Measurements from ENCODE around the gene LAMP1. TPM values are rescaled to one million over a fixed set of nuclear protein-coding genes. Genes with fewer than 3 reads are reported as not detected.

Gene LAMP1
- total and polyA plus RNA-seq, 2 of the 4 experiments (the other 2 are of a cell fraction): 60.6 to 229 TPM

- ChIA-PET CTCF (no interaction called here), POLR2A (ENCODE audit: unreplicated experiment) (no interaction called here)
- ATAC-seq (ENCODE audit: low read depth) (no peak), DNase-seq (no peak)
- intact Hi-C loops (cut with micrococcal nuclease) (no loop called here), in situ Hi-C loops (cut with MboI; ENCODE audit: low sequenced_read_pairs) (no loop called here), dilution Hi-C loops (cut with HindIII; ENCODE audit: low sequenced_read_pairs, unreplicated experiment) (no loop called here)
- no peak overlapping the region for H4K91ac ChIP-seq (ENCODE audit: insufficient read depth, low read depth, low read length)
- H4K20me1 ChIP-seq (ENCODE audit: insufficient read depth, low read length): peaks cover 27% of the 10 kb centered on the region
- H3K79me1 ChIP-seq (ENCODE audit: low read depth in 1 of 2, low read length in 2 of 2): peaks cover 4 to 48% of the 10 kb centered on the region in 2 experiments
- no peaks in the 10 kb centered on the region; the same call in 1 of the 2 replicates for H3K9me1 ChIP-seq (ENCODE audit: insufficient read depth, low read length)
- no peak overlapping the region for H2BK5ac ChIP-seq (ENCODE audit: low read depth, low read length, poor library complexity, severe bottlenecking)
- H2AFZ ChIP-seq (replicated peaks; ENCODE audit: low read length, poor library complexity): no peak overlapping the region
- H3K36me3 ChIP-seq (ENCODE audit: control insufficient read depth, insufficient read depth, low read length): peaks cover 54% of the 10 kb centered on the region
- no peak overlapping the region for H3K4me3 ChIP-seq (ENCODE audit: insufficient read depth, low read depth, low read length)
- no peaks in the 10 kb centered on the region for H3K4me1 ChIP-seq (ENCODE audit: control insufficient read depth, insufficient read depth, low read length)
- no peak overlapping the region for H3K4ac ChIP-seq (ENCODE audit: low read depth, low read length)
- TF ChIP-seq RCOR1 (IDR thresholded peaks at IDR 0.05; ENCODE audit: insufficient replicate concordance, low read length) (no peak), CHD1 (IDR thresholded peaks at IDR 0.05; ENCODE audit: low read depth, low read length) (no peak), NFE2L2 (IDR thresholded peaks at IDR 0.05; ENCODE audit: low read depth, low read length) (no peak), FOS (IDR thresholded peaks at IDR 0.05; ENCODE audit: low read depth, low read length) (no peak), MAFK (IDR thresholded peaks at IDR 0.05; ENCODE audit: low read depth, low read length) (no peak), MXI1 (IDR thresholded peaks at IDR 0.05; ENCODE audit: borderline replicate concordance, low read depth, low read length) (no peak), MAZ (IDR thresholded peaks at IDR 0.05; ENCODE audit: borderline replicate concordance, low read depth, low read length) (no peak), POLR2A (IDR thresholded peaks at IDR 0.05; ENCODE audit: low read depth, low read length) (no peak), RFX5 (IDR thresholded peaks at IDR 0.05; ENCODE audit: low read depth, low read length) (no peak), ELK1 (IDR thresholded peaks at IDR 0.05; ENCODE audit: borderline replicate concordance, low read depth, low read length) (no peak), CEBPB (IDR thresholded peaks at IDR 0.05; ENCODE audit: low read depth, low read length) (no peak), USF2 (IDR thresholded peaks at IDR 0.05; ENCODE audit: low read depth, low read length) (no peak)
- WGBS, 2 experiments (ENCODE audit: extremely low coverage in 2 of 2, insufficient read length in 1 of 2): 72% methylated on average over 6 of the region's 22 CpGs; no CpG with 5 or more reads in 1 of the 2 experiments
- H4K8ac ChIP-seq (ENCODE audit: low read depth in 2 of 2, low read length in 2 of 2): no peak overlapping the region
- H3K27ac ChIP-seq (ENCODE audit: insufficient read depth, low read length): no peak overlapping the region
- no peak overlapping the region for H2AK5ac ChIP-seq (ENCODE audit: low read depth, low read length)
- no peak overlapping the region for H2AK9ac ChIP-seq (replicated peaks; ENCODE audit: low read depth, low read length, poor library complexity)
- H3K4me2 ChIP-seq (ENCODE audit: low read depth, low read length): no peak overlapping the region
- no peak overlapping the region for H3K9ac ChIP-seq (ENCODE audit: low read depth, low read length)
- no peak overlapping the region for H2BK120ac ChIP-seq (ENCODE audit: low read depth, low read length)
- no peaks in the 10 kb centered on the region for H3K27me3 ChIP-seq (ENCODE audit: control insufficient read depth, insufficient read depth, low read length)
- H3K23ac ChIP-seq (ENCODE audit: low read depth, low read length): no peak overlapping the region
- no peak overlapping the region for H4K5ac ChIP-seq (ENCODE audit: low read depth, low read length)
- no peaks in the 10 kb centered on the region for H3K9me3 ChIP-seq (ENCODE audit: control insufficient read depth, insufficient read depth, low read length)
- H2BK20ac ChIP-seq (ENCODE audit: low read depth, low read length): no peak overlapping the region
- no peak overlapping the region for H3K56ac ChIP-seq (ENCODE audit: extremely low read depth, insufficient read depth, low read length)
- no TSS peak for BruUV-seq (replicated peaks)
- no peak overlapping the region for H3K14ac ChIP-seq (replicated peaks; ENCODE audit: low read depth, low read length)
- no peak overlapping the region for H3K18ac ChIP-seq (ENCODE audit: low read depth, low read length)
- H2BK15ac ChIP-seq (ENCODE audit: low read depth, low read length): no peak overlapping the region
These were observed 24.5 kb downstream of the LAMP1 start for GRCh38 chr13:113321546-113321945.
